Adrenal gland (tissue), 5 donors: ENCODE measurements around the gene TMOD1.

Experiments
- POLR2A ChIP-seq, 2 donors: fragments of 450-650 bp; IDR thresholded peaks; one replicate each; pipeline ENCODE4 v1.6.1; 2017; ENCODE audit warnings: antibody characterized with exemption in 2 of 2, mild to moderate bottlenecking in 2 of 2, moderate library complexity in 1 of 2
- TF ChIP-seq, protein P1 (sequence below), 6 experiments: fragments of 450-650 bp in 4 of 6; fragments of 200-600 bp in 2 of 6; sonication (generic) in 1 of 6; IDR thresholded peaks; 1 replicate in 5 of 6; 2 replicates in 1 of 6; pipeline versions ENCODE4 v1.5.1 to v1.8.0; 2016 to 2021; ENCODE audit warnings: antibody characterized with exemption in 6 of 6, mild to moderate bottlenecking in 2 of 6, moderate library complexity in 1 of 6
- donor health status: DM: no; HTN: no; CAD: no.

DNA sequence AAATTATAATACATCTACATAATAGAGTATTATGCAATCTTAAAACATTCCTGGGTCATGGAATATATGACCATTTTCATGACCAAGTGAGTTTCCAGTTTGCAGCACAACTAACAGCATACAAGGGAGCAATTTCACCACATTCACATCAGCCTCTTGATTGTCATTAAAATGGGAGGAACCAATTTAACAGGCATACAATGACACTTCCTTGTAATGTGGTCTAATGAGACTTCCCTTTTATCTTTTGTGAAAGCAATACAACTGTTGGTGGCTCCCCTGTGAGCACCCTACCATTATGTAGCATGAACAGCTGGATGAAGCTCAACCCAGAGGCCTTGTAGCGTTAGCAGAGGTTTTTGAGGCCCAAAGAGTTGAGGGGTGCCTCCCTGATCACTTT is 13.6 kb upstream of the TMOD1 start:
- TF ChIP-seq, protein P1, sequence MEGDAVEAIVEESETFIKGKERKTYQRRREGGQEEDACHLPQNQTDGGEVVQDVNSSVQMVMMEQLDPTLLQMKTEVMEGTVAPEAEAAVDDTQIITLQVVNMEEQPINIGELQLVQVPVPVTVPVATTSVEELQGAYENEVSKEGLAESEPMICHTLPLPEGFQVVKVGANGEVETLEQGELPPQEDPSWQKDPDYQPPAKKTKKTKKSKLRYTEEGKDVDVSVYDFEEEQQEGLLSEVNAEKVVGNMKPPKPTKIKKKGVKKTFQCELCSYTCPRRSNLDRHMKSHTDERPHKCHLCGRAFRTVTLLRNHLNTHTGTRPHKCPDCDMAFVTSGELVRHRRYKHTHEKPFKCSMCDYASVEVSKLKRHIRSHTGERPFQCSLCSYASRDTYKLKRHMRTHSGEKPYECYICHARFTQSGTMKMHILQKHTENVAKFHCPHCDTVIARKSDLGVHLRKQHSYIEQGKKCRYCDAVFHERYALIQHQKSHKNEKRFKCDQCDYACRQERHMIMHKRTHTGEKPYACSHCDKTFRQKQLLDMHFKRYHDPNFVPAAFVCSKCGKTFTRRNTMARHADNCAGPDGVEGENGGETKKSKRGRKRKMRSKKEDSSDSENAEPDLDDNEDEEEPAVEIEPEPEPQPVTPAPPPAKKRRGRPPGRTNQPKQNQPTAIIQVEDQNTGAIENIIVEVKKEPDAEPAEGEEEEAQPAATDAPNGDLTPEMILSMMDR (IDR thresholded peaks at IDR 0.05): no peak
- no peak for TF ChIP-seq POLR2A (IDR thresholded peaks at IDR 0.05)
